ENCODE data around the gene MYH14. TPM values are rescaled to one million over a fixed set of nuclear protein-coding genes. Genes with fewer than 3 reads are reported as not detected.

The MYH14 gene
- total and polyA plus RNA-seq, 2 of the 4 experiments (the other 2 are of a cell fraction) = not detected

DNA sequence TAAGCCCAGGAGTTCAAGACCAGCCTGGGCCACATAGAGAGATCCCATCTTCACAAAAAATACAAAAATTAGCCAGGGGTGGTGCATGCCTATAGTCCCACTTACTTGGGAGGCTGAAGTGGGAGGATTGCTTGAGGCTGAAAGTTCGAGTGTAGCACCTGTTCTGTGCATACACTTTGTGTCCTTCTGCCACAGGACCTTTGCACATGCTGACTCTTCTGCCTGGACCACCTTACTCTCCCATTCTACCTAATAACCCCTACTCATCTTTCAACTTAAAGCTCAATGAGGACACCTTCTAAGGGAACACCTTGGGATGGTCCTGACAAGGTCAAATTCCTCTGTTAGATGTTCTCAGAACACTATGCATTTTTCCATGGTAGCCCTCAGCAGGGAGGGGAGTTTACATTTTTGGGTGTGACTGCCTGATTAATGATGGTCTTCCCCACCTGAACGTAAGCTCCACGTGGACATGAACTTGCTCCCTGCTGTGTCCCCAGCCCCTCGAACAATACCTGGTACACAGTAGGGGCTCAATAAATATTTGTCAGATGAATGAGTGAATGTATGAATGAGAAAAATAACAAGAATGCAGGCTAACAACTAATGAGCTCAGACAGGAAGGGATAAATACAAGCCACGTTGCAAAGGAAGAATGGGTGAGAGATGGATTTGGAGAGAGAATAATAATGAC is 29.2 kb upstream of the MYH14 start:
- Histone ChIP-seq H3K9ac (ENCODE audit: low read depth, low read length) (no peak overlapping the region), H2AK9ac (replicated peaks; ENCODE audit: low read depth, low read length, poor library complexity) (no peak overlapping the region), H3K27me3 (ENCODE audit: control insufficient read depth, insufficient read depth, low read length) (no peaks in the 10 kb centered on the region), H4K5ac (ENCODE audit: low read depth, low read length) (no peak overlapping the region), H3K4me2 (ENCODE audit: low read depth, low read length) (no peak overlapping the region), H3K4ac (ENCODE audit: low read depth, low read length) (no peak overlapping the region), H3K23ac (ENCODE audit: low read depth, low read length) (no peak overlapping the region), H4K20me1 (ENCODE audit: insufficient read depth, low read length) (no peaks in the 10 kb centered on the region), H3K4me1 (ENCODE audit: control insufficient read depth, insufficient read depth, low read length) (no peaks in the 10 kb centered on the region), H3K9me1 (ENCODE audit: insufficient read depth, low read length) (no peaks in the 10 kb centered on the region), H3K27ac (ENCODE audit: insufficient read depth, low read length) (no peak overlapping the region), H3K4me3 (ENCODE audit: insufficient read depth, low read depth, low read length) (no peak overlapping the region), H2BK15ac (ENCODE audit: low read depth, low read length) (no peak overlapping the region), H2BK20ac (ENCODE audit: low read depth, low read length) (no peak overlapping the region), H3K18ac (ENCODE audit: low read depth, low read length) (no peak overlapping the region), H2BK120ac (ENCODE audit: low read depth, low read length) (no peak overlapping the region), H3K56ac (ENCODE audit: extremely low read depth, insufficient read depth, low read length) (no peak overlapping the region), H3K14ac (replicated peaks; ENCODE audit: low read depth, low read length) (no peak overlapping the region), H2AK5ac (ENCODE audit: low read depth, low read length) (no peak overlapping the region), H4K91ac (ENCODE audit: insufficient read depth, low read depth, low read length) (no peak overlapping the region), H2BK5ac (ENCODE audit: low read depth, low read length, poor library complexity, severe bottlenecking) (no peak overlapping the region), H3K79me1 (ENCODE audit: low read depth in 1 of 2, low read length in 2 of 2) (no peaks in the 10 kb centered on the region), H2AFZ (replicated peaks; ENCODE audit: low read length, poor library complexity) (no peak overlapping the region), H3K36me3 (ENCODE audit: control insufficient read depth, insufficient read depth, low read length) (no peaks in the 10 kb centered on the region), H3K9me3 (ENCODE audit: control insufficient read depth, insufficient read depth, low read length) (peaks cover 10% of the 10 kb centered on the region), H4K8ac (ENCODE audit: low read depth in 2 of 2, low read length in 2 of 2) (no peak overlapping the region)
- POLR2A ChIA-PET (ENCODE audit: unreplicated experiment) = no interaction called here
- intact Hi-C loops (cut with micrococcal nuclease) (no loop called here), dilution Hi-C loops (cut with HindIII; ENCODE audit: low sequenced_read_pairs, unreplicated experiment) (no loop called here), in situ Hi-C loops (cut with MboI; ENCODE audit: low sequenced_read_pairs) (no loop called here)
- no peak for ATAC-seq (ENCODE audit: low read depth)
- DNase-seq = no peak
- CTCF ChIA-PET = no interaction called here
- TF ChIP-seq, protein P1, sequence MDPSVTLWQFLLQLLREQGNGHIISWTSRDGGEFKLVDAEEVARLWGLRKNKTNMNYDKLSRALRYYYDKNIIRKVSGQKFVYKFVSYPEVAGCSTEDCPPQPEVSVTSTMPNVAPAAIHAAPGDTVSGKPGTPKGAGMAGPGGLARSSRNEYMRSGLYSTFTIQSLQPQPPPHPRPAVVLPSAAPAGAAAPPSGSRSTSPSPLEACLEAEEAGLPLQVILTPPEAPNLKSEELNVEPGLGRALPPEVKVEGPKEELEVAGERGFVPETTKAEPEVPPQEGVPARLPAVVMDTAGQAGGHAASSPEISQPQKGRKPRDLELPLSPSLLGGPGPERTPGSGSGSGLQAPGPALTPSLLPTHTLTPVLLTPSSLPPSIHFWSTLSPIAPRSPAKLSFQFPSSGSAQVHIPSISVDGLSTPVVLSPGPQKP (IDR thresholded peaks at IDR 0.05; ENCODE audit: borderline replicate concordance, low read depth, low read length) = no peak
- TF ChIP-seq POLR2A (IDR thresholded peaks at IDR 0.05; ENCODE audit: low read depth, low read length) = no peak
- TF ChIP-seq, protein P2, sequence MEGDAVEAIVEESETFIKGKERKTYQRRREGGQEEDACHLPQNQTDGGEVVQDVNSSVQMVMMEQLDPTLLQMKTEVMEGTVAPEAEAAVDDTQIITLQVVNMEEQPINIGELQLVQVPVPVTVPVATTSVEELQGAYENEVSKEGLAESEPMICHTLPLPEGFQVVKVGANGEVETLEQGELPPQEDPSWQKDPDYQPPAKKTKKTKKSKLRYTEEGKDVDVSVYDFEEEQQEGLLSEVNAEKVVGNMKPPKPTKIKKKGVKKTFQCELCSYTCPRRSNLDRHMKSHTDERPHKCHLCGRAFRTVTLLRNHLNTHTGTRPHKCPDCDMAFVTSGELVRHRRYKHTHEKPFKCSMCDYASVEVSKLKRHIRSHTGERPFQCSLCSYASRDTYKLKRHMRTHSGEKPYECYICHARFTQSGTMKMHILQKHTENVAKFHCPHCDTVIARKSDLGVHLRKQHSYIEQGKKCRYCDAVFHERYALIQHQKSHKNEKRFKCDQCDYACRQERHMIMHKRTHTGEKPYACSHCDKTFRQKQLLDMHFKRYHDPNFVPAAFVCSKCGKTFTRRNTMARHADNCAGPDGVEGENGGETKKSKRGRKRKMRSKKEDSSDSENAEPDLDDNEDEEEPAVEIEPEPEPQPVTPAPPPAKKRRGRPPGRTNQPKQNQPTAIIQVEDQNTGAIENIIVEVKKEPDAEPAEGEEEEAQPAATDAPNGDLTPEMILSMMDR (conservative IDR thresholded peaks at IDR 0.05; ENCODE audit: low read depth, low read length) = no peak
- no peak for TF ChIP-seq RFX5 (IDR thresholded peaks at IDR 0.05; ENCODE audit: low read depth, low read length)
- no peak for TF ChIP-seq SMC3 (IDR thresholded peaks at IDR 0.05; ENCODE audit: low read depth, low read length)
- TF ChIP-seq MAZ (IDR thresholded peaks at IDR 0.05; ENCODE audit: borderline replicate concordance, low read depth, low read length) = no peak
- TF ChIP-seq FOS (IDR thresholded peaks at IDR 0.05; ENCODE audit: low read depth, low read length) = no peak
- no peak for TF ChIP-seq NFE2L2 (IDR thresholded peaks at IDR 0.05; ENCODE audit: low read depth, low read length)
- no peak for TF ChIP-seq MAFK (IDR thresholded peaks at IDR 0.05; ENCODE audit: low read depth, low read length)
- no peak for TF ChIP-seq CEBPB (IDR thresholded peaks at IDR 0.05; ENCODE audit: low read depth, low read length)
- no TSS peak for BruUV-seq (replicated peaks)
- WGBS, 2 experiments (ENCODE audit: extremely low coverage in 2 of 2, insufficient read length in 1 of 2) = 50% methylated on average over 1 of the region's 5 CpGs; no CpG with 5 or more reads in 1 of the 2 experiments

All from IMR-90 (cell line).